Stimulated activated naive CD4-positive, alpha-beta T cell treated with Interleukin-2 at 50 U/mL for 16 hours (primary cell): ENCODE results near the gene MYRIP.
"Not testable (repeated sequence)": the region's sequence is repeated elsewhere in the genome, so short reads cannot be mapped to it uniquely, and the experiment has no call there.

Experiments
- DNase-seq: peaks from one replicate; lab custom pipeline; 2025; lab: John Stamatoyannopoulos, UW

The MYRIP gene

DNA sequence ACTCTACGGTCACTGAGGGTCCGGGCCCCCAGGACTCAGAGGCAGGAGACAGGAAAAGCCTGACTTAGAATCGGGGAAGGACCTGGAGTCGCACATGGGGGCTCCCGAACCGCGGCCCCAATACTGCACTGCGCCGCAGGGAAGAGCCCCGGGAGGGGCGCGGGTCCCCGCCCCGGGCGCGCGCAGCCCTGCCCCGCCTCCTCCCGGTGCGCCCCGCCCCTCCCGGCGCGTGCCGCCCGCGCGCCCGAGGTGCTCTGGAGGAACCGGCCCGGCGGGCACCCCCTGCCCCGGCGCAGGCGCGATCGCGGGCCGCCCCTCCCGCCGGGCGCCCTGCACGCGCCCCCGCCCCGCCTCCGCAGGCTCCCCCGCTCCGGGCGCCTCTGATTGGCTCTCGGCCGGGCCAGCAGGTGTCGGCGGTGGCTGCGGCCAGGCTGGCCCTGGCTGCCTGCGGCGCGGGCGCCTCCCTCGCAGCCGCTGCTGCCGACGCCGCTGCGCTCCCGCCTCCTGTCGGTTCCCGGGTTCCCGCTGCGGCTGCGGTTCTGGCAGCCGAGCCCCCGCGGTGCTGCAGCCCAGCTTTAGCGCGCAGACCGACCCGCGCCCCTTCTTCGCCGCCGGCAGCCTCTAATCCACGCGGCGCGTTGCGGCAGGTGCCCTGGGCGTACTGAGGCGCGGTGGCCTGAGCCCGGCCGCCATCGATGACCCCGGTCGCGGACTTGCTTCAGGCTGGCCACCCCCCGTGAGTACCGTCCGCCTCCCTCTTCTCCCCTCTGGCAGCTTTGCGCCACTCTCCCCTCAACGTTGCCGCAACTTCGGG, at the start of gene MYRIP:
MYRIP (plus strand) TSS at position 429 of the 814 bp plus-strand sequence. CDS start 91,208 bp downstream, outside the sequence.
- no peak for DNase-seq

DNA sequence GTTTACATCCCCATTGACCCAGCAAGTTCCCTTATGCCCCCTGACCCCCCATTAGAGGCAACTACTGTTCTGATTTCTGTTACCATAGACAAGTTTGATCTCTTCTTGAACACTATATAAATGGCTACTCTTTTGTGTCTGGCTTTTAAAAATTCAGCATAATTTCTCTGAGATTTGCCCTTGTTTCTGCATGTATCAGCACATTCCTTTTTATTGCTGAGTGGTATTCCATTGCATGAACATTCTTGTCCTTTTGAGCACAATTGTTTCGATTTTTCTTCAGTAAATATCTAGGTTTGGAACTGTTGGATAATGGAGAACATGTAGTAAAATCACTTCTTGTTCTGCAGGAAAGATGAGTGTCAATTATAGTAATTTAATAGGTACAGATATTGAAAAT, 49.1 kb upstream of the MYRIP start:
- DNase-seq = no peak

DNA sequence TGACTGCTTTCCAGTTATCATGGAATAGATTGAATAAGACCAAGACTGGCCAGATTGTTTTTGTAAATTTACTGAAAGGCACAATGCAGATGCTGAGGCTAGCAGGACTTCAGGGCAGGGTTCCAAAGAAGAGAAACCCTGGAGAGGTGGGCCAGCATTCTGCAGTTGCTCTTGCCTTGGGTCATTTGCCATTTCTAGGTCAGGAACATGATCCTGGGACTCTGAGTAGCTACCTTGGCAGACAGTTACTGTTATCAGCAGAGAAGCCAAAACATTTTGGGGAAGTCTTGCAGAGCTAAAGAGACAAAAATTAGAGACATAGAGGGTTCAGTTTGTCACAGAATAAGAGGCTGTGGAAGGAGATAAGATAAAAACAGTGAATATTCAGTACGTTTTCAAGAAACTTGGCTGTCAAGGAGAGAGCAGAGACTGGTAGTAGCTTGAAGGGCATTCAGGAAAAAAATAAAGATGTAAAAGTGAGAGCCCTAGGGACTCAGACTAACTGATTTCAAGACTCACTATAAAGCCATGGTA, 46.8 kb upstream of the MYRIP start:
- DNase-seq = no peak

DNA sequence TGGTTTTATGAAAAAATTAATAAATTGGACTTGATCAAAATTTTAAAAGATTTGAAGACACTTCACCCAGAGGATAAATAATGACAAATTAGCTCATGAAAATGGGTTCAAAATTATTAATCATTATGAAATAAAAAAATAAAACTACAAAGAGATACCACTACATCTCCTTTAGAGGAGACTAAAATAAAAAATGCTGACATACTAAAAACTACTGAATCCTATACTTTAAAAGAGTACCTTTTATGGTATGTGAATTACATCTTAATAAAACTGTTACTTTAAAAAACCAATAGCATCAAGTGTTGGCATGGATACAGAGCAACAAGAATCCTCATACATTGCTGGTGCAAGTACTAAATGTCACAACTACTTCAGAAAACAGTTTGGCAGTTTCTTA, 46.0 kb upstream of the MYRIP start:
- DNase-seq = no peak

DNA sequence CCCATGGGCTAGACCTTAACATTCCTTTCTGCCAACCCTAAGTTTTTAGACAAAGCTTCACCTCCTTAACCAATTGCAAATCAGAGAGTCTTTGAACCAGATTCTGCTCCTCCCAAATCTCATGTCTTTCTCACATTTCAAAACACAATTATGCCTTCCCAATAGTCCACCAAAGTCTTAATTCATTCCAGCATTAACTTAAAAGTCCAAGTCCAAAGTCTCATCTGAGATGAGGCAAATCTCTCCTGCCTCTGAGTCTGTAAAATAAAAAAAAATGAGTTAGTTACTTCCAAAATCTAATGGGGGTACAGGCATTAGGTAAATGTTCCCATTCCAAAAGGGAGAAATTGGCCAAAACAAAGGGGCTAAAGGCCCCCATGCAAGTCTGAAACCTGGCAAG, 43.8 kb upstream of the MYRIP start:
- no peak for DNase-seq

DNA sequence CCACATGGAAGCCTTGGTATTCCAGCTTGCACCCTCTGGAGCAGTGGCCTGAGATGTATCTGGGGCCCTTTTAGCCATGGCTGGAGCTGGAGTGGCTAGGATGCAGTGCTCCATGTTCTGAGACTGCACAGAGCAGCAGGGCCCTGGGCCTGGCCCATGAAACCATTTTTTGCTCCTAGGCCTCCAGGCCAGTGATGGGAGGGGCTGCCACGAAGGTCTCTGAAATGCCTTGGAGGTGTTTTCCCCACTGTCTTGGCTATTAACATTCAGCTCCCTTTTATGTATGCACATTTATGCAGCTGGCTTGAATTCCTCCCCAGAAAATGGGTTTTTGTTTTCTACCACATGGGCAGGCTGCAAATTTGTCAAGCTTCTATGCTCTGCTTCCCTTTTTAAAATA, 43.0 kb upstream of the MYRIP start:
- no peak for DNase-seq

DNA sequence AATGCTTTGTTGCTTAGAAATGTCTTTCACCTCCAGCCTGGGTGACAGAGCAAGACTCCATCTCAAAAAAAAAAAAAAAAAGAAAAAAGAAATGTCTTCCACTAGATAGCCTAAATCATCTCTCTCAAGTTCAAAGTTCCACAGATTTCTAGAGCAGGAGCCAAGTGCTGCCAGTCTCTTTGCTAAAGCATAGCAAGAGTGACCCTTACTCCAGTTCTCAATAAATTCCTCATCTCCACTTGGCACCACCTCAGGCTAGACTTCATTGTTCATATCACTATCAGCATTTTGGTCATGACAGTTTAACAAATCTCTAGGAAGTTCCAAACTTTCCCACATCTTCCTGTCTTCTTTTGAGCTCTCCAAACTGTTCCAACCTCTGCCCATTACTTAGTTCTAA, 42.5 kb upstream of the MYRIP start:
- not testable (repeated sequence) for DNase-seq

DNA sequence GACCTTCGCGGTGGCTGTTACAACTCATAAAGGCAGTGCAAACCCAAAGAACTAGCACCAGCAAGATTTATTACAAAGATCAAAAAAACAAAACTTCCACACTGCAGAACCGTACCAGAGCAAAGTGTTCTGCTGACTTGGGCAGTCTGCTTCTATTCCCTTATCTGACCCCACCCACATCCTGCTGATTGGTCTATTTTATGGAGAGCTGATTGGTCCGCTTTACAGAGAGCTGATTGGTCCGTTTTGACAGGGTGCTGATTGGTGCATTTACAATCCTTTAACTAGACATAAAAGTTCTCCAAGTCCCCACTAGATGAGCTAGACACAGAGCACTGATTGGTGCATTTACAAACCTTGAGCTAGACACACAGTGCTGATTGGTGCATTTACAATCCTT, 31.2 kb upstream of the MYRIP start:
- DNase-seq = not testable (repeated sequence)

DNA sequence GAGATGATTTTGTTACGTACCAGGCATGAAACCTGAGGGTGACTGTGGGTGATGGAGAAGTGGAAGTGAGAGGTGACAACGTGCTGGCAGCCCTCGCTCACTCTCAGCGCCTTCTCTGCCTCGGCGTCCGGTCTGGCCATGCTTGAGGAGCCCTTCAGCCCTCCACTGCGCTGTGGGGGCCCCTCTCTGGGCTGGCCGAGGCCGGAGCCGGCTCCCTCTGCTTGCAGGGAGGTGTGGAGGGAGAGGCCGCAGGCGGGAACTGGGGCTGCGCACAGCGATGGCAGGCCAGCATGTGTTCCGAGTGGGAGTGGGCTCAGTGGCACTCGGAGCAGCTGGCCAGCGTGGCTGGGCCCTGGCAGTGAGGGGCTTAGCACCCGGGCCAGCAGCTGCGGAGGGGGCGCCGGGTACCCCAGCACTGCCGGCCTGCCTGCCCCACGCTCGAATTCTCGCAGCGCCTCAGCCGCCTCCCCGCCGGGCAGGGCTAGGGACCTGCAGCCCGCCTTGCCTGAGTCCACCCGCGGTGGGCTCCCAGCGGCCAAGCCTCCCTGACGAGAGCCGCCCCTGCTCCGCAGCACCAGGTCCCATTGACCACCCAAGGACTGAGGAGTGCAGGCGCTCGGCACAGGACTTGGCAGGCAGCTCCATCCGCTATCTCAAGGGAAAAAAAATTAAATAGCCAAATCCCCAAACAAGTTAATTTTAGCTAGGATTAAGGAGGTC, 29.7 kb upstream of the MYRIP start:
- no peak for DNase-seq

DNA sequence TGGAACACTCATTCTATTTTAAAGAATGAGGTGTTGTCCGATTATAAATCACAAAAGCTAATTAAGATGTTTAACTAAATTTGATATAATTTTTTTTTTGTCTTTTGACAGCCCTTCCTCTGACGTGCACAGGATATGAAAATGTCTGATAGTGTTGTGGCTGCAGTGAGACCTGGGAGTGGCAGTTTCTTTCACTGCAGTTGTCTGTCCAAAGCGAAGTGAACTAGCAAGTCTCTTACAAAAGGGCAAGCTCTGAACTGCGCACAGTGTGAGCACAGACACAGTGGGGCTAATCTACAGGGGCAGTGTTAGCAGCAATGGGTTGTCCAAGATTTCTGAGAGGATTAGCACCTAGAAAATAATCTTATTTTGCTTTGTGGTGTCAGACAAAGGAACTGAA, 29.1 kb upstream of the MYRIP start:
- no peak for DNase-seq

DNA sequence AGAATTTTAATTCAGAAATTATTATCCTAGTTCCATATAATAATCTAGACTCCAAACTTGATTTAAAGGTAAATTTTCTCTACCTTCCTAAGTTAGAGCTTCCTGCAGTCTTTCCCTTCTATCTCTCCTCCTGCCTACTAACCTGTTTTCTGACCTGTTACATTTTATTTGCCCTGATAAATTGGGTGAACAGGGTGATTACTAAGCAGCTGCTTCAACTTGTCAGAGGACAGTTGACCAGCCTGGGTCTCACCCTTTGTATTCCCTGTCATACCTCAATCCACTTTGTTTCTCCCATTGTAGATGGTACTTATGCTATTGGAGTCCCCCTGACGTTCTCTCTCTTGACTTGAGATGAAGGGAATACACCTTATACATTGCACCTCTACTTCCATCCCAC, 28.4 kb upstream of the MYRIP start:
- no peak for DNase-seq

DNA sequence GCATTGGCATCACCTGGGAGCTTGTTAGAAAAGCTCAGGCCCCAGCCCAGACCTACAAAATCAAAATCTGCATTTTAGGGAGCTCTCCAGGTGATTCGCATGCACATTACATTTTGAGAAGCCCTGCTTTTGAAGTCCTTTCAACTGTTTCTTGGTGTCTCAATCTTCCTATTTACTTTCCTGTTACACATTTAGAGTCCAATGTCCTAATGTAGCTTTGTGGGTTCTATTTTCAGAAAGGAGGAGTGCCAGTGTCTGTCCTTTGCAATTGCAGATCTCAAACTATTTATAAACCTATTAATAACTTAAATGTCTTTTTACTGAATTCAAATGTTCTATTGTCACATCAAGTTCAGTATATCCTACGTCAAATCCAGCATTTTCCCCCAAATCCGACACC, 27.8 kb upstream of the MYRIP start:
- DNase-seq = no peak

DNA sequence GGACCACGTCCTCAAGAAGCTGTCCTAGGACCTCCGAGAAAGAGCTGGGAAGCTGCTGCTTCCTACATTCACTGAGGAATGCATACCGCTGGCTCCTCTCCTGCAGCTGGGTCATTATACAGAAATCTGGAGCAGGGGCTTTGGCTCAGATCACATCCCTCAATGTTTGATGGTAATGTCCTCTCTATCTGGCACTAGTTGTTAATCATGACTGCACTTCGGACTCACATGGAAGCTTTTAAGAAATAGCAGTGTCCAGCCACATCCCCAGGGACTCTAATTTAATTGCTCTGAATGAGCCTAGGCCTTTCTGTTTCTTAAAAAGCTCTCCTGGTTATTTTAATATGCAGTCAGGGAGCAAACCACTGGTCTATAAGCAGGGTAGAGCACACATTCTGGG, 25.7 kb upstream of the MYRIP start:
- DNase-seq = no peak

DNA sequence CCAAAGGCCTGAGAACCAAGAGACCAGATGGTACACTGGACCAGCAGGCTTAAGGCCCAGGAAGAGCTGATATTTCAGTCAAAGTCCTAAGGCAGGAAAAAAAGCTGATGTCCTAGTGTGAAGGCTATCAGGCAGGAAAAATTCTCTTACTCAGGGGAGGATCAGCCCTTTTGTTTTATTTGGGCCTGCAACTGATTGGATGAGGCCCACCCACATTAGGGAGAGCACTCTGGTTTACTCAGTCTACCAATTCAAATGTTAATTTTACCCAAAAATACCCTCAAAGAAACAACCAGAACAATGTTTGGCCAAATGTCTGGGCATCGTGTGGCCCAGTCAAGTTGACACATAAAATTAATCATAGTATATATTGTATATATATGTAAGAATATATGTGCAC, 24.5 kb upstream of the MYRIP start:
- no peak for DNase-seq

DNA sequence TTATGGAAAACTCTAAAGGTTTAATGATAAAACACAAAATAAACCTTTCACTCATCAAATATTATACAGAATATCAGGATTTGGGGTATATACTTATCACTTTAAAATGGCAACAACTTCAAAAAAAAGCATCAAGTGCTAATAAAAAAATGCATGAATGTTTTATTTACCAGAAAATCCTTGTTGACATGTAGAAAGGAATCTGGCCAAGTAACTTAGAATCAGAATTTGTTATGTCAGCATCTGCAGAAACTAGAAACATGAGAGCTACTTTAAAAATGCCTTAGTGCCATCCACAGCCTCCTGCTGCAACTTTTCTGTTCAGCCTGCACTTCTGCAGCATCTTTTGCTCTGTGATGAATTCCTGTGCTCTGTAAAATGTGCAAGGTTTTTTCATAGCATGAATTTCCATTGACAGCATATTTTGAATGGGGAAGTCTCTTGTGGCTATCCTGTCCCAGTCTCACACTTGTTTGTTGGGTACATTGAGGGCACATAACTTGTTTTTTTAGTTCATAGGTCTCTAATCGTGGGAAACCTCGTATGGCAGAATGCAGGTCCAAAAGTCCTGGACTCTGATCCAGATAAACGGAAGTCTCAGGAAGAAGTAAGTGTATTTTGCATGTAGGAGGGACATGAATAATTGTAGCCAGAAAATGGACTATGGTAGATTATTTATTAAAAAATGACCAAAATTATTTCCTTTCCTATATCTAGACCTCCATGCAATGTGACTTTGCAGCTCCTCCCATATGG, 21.1 kb upstream of the MYRIP start:
- DNase-seq = no peak

DNA sequence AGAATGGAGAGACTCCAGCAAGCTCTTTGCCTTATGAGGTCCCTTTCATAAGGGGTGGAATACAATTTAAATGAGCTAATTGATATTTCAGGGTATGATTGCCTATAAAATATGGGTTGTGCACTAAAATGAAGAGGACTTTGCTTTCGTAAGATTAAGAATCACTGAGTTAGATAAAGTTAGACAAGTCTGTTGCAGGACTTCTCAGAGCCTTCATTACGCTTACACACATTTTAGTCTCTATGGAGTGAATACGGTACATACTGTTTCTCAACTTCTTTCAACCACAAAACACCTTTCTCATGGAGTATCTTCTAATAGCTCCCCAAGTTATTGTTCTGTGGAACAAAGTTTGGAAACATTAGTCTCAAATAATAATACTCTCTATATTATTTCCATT, 17.8 kb upstream of the MYRIP start:
- no peak for DNase-seq

DNA sequence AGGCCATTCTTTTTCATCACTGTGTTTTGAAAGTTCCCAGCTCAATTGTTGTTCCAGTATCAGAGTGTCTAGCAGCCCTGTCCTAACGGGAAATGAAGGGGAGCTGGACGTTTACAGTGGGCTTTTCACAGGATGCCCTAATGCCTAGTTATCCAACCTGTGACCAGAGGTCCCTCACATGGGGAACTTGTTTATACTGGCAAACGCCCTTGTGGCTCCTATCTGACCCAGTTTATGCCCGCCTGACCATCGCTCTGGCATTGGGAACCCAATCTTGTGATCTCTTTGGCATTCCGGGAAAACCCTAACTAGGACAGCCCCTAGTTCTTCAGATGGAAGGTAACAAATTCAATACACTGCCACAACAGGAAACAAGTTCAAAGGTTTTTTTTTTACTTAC, 14.5 kb upstream of the MYRIP start:
- no peak for DNase-seq

DNA sequence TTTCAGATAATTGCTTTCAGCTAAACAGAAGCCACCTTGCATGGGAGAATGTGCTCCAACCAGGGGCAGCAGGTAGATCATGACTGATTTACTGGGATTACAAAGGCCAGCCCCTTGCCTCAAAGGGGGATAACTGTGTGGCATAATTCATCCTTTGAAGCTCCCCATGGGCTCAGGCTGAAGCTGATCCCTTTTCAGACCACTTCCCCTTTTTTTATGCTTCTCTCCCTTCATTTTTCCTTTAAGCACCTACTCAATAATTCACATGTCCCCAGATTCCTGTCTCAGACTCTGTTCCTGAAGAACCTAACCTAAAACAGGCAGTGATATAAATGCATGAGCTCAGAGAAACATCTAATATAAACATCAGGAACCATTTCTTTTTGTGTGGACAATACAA, 8.2 kb upstream of the MYRIP start:
- no peak for DNase-seq

DNA sequence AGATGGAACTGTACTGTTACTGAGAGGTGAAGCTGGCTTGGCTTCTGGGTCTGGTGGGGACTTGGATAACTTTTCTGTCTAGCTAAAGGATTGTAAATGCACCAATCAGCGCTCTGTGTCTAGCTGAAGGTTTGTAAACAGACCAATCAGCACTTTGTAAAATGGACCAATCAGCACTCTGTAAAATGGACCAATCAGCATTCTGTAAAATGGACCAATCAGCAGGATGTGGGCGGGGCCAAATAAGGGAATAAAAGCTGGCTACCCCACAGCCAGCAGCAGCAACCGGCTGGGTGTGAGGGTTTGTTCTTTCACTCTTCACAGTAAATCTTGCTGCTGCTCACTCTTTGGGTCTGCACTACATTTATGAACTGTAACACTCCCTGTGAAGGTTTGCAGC, 6.9 kb upstream of the MYRIP start:
- DNase-seq = not testable (repeated sequence)

DNA sequence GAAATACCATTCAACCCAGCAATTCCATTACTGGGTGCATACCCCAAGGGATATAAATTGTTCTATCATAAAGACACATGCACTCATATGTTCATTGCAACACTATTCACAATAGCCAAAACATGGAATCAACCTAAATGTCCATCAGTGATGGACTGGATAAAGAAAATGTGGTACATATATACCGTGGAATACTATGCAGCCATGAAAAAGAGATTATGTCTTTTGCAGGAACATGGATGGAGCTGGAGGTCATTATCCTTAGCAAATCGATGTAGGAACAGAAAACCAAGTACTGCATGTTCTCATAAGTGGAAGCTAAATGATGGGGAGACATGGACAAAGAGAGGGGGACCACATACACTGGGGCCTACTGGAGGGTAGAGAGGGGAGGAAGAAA, 5.5 kb upstream of the MYRIP start:
- no peak for DNase-seq

DNA sequence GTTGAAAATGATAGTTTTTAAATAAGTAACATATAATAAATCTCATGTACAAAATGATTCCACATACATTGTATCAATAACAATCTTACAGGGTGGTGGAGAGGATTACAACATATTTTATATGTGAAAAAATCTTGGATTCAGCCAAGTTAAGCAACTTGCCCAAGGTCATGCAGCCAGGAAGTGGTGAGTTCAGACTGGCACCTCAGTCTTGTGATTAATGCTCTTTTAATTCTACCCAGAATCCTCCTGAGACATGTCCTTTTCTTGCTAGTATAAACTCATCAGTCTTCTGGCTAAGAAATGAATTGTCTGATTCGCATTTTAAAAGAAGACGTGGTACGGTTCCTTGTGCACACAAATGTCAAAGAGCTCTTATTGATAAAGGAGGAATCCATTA, 4.5 kb upstream of the MYRIP start:
- DNase-seq = no peak

DNA sequence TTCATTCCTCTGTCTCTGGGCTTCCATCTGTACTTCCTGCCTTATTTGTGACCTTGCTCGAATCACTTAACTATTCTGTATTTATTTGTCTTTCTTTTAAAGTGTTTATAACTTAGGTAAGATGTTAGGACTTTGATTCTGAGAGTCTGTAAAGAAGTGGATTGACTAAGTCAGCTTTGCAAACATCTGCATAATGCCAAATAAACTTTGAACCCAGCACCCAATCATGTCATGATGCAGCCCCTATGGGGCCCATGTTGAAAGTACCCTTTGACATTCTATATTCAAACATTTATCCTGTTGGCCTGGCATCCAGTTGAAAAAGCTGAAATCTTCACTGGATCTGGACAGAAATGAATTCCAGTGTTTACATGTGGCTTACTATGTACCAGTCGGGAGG, 3.8 kb upstream of the MYRIP start:
- no peak for DNase-seq

DNA sequence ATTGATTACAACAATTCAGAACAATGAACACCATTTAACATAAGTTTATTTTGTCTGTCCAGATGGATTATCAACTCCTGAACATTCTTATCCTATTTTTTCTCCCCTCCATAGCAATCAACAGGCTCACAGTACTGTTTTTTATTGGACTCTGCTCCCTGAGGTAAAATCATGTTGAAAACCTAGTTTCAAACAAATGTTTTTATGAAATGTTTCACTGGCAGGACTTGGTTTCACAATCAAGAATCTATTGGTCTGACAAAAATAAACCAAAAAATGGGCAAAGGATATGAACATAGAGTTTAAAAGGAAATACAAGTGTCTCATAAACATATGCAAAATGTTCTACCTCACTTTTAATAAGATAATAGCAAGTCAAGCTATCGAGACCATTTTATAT, 2.6 kb upstream of the MYRIP start:
- no peak for DNase-seq
